Activated naive CD4-positive, alpha-beta T cell treated with anti-CD3 and anti-CD28 coated beads for 36 hours (primary cell): ENCODE results near the gene DONSON. TPM values are rescaled to one million over a fixed set of nuclear protein-coding genes. Genes with fewer than 3 reads are reported as not detected.
"Not testable (repeated sequence)": the region's sequence is repeated elsewhere in the genome, so short reads cannot be mapped to it uniquely, and the experiment has no call there.

Experiments used
- CTCF ChIA-PET: fragments of 350-600 bp; sonication (Branson Sonifier 250); formaldehyde crosslinking; loops from one replicate; lab custom pipeline; 2021; ENCODE audit warnings: antibody characterized with exemption; lab: Charles Lee
- DNase-seq: peaks from one replicate; pipeline ENCODE4 v3.0.0-alpha.2; 2020
- H3K27ac Mint-ChIP-seq: one replicate; pipeline ENCODE4 v1.8.0; 2021; ENCODE audit warnings: mild to moderate bottlenecking, mixed read lengths
- H3K27me3 Mint-ChIP-seq: one replicate; pipeline ENCODE4 v1.8.0; 2021; ENCODE audit warnings: low read depth, mixed read lengths
- H3K36me3 Mint-ChIP-seq: one replicate; pipeline ENCODE4 v1.8.0; 2021; ENCODE audit warnings: low read depth, mixed read lengths
- H3K4me1 Mint-ChIP-seq: one replicate; pipeline ENCODE4 v1.8.0; 2021; ENCODE audit warnings: low read depth, mixed read lengths
- H3K4me3 Mint-ChIP-seq: one replicate; pipeline ENCODE4 v1.8.0; 2021; ENCODE audit warnings: mild to moderate bottlenecking, moderate library complexity, mixed read lengths
- H3K9me3 Mint-ChIP-seq: one replicate; pipeline ENCODE4 v1.8.0; 2021; ENCODE audit warnings: mixed read lengths
- intact Hi-C: fragments of 100-400 bp; cut with micrococcal nuclease; formaldehyde crosslinking; loops from one replicate; pipeline ENCODE4 v1.15.1; 2023
- total RNA-seq, 2 experiments: library from RNA; stranded (reverse); gene quantifications; one replicate each; pipeline ENCODE4 v1.2.3, GENCODE V29; 2021

DONSON gene
- total RNA-seq, 2 experiments from 2014 or later: 35.6 to 42.4 TPM

DNA sequence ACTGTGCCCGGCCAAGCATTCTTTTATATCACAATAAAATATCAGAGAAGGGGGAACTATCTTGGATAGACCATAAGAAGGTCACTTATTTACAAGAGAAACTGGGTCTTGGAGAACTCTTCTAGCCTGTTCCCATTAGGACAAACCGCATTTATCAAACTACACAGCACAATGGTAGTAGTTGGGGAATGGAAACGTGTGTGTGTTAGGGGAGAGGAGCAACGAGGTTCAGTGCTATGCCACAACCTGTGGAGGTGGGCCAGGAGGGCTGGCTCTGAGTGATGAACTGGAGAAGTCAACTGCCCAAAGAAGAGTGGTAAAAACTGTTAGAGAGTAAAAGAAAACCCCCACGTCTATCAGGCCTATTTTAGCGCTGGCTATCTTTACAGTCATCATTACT, 1.6 kb downstream of the DONSON start:
- Mint-ChIP-seq H3K4me3 (peak overlapping the region; percentile 50), H3K27ac (no peak overlapping the region), H3K4me1 (peaks cover 15% of the 10 kb centered on the region), H3K36me3 (peaks cover 20% of the 10 kb centered on the region), H3K27me3 (no peaks in the 10 kb centered on the region), H3K9me3 (no peaks in the 10 kb centered on the region)
- intact Hi-C loops: loop anchor here (5.0 kb wide), 1 partner anchor 385 kb away; no protein-coding TSS in a partner anchor
- CTCF ChIA-PET: interaction anchor here (0.9 kb wide), 1 partner anchor 19 kb away, joined by 3 read pairs; no protein-coding TSS in a partner anchor
- DNase-seq: no peak

DNA sequence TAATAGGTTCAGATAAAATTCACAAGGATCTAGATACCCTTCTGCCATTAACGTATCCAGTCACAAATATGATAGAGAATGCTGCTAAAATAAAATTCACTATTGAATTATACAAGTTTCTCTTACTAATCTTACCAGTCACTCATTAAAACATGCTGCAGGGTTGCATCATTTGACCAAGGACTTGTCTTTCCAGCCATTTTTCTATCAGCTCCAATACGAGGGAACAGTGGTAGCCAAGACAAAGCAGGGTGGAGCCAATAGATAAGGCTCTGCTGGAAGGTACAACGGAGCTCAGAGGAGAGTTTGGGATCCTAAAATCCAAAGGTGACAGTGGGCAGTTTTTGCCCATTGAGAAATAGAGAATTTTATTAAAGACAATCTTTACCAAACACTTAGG, 4.0 kb downstream of the DONSON start:
- H3K27ac Mint-ChIP-seq: no peak overlapping the region
- no peaks in the 10 kb centered on the region for H3K9me3 Mint-ChIP-seq
- DNase-seq: no peak
- no peaks in the 10 kb centered on the region for H3K27me3 Mint-ChIP-seq
- H3K36me3 Mint-ChIP-seq: peaks cover 23% of the 10 kb centered on the region
- H3K4me1 Mint-ChIP-seq: peaks cover 15% of the 10 kb centered on the region
- intact Hi-C loops: no loop called here
- CTCF ChIA-PET: interaction anchor here (0.9 kb wide), 1 partner anchor 18 kb away, joined by 4 read pairs; no protein-coding TSS in a partner anchor
- H3K4me3 Mint-ChIP-seq: no peak overlapping the region

DNA sequence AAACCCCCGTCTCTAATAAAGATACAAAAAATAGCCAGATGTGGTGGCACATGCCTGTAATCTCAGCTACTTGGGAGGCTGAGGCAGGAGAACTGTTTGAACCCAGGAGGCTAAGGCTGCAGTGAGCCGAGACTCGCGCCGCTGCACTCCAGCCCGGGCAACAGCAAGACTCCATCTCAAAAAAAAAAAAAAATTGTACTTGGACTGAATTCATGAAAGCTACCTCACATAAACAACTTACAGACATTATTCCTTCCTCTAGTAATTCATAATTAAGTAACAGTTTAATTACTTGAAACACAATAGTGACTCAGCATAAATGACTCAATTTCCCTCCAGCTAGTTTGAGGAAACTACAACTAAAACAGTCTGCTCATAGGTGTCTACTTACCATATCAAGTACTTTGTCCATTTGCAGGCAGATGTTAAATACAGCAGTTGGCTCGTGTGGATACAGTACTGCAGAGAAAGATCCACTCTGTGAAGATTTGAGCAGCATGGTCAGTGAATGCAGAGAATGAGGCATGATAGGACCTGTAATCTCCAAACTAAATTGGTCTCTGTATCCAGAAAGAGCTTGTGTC, 9.4 kb downstream of the DONSON start:
- Mint-ChIP-seq H3K27me3 (no peaks in the 10 kb centered on the region), H3K27ac (peak overlapping the region; percentile 82), H3K4me1 (peaks cover 12% of the 10 kb centered on the region), H3K36me3 (peaks cover 30% of the 10 kb centered on the region), H3K9me3 (no peaks in the 10 kb centered on the region), H3K4me3 (no peak overlapping the region)
- intact Hi-C loops: no loop called here
- CTCF ChIA-PET: interaction anchor here (0.9 kb wide), 1 partner anchor 14 kb away, joined by 4 read pairs; no protein-coding TSS in a partner anchor
- DNase-seq: no peak

DNA sequence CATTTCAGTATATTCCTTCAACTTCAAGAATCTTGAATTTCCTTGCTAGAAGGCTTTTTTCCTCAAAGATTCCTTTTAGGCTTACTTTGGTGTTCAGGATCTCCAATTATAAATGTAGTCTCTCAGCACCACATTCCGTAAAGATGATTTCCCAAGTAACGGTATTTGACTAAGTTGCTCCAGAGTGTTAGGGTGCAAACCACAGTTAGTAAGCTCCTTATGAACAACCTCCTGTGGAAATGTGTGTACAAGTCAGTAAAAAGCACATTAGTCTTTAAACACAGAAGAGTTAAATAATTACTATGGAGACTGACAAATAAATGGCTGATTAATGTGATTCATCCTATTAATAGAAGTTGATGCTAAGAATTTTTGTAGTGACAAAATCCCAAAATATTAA, 10.3 kb downstream of the DONSON start:
- Mint-ChIP-seq H3K9me3 (no peaks in the 10 kb centered on the region), H3K27me3 (no peaks in the 10 kb centered on the region), H3K4me1 (peaks cover 12% of the 10 kb centered on the region), H3K4me3 (no peak overlapping the region), H3K27ac (peak overlapping the region; percentile 82), H3K36me3 (peaks cover 34% of the 10 kb centered on the region)
- DNase-seq: no peak
- CTCF ChIA-PET: interaction anchor here (0.6 kb wide), 1 partner anchor 35 kb away, joined by 4 read pairs; no protein-coding TSS in a partner anchor
- intact Hi-C loops: no loop called here

DNA sequence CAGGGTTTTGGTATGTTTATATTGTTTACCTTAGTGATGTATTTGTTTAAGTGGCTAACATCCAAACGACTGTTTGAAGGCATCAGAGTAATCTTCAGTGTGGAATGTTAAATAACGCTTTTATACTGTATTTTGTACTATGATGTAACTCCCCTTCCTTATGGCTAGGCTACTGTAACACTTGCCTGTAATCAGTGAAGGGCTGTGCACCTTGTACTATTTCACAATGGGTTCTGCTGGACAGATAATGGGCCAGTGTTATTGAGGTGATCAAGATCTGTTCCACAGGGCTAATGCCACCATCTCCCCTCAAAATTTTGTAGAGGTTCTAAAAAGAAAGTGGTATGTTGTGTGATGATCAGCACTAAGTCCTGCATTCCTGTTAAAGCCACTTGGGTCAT, 11.7 kb downstream of the DONSON start:
- intact Hi-C loops, H3K27me3 Mint-ChIP-seq, H3K4me3 Mint-ChIP-seq, H3K9me3 Mint-ChIP-seq, DNase-seq: not testable (repeated sequence)
- CTCF ChIA-PET: interaction anchor here (0.5 kb wide), 1 partner anchor 46 kb away, joined by 3 read pairs; no protein-coding TSS in a partner anchor
- Mint-ChIP-seq H3K27ac (peak overlapping the region; percentile 46), H3K4me1 (peaks cover 12% of the 10 kb centered on the region), H3K36me3 (peaks cover 33% of the 10 kb centered on the region)

DNA sequence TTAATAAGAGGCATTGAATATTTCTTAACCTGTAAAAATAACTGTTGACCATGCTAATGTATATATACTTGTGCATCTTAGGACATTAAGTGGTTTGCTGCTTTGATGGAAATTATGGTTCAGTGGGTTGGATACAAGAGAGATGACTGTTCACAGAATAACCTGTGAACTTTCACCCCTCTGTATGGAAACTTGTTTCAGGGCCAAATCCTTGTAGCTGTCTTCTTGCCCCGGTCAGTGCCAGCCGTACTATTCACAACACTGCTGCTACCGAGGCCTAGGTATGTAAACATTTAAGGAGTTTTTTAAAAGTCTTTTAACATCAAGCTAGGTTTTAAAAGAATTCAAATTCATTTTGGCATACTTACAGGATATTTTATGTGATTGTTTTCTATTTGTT, 16.1 kb downstream of the DONSON start:
- peaks cover 19% of the 10 kb centered on the region for H3K4me1 Mint-ChIP-seq
- H3K4me3 Mint-ChIP-seq: no peak overlapping the region
- CTCF ChIA-PET: interaction anchor here (0.6 to 1.6 kb wide), 5 partner anchors 24 to 165 kb away, joined by 3 to 6 read pairs (median 3); no protein-coding TSS in a partner anchor
- peaks cover 29% of the 10 kb centered on the region for H3K36me3 Mint-ChIP-seq
- intact Hi-C loops: no loop called here
- no peaks in the 10 kb centered on the region for H3K9me3 Mint-ChIP-seq
- H3K27me3 Mint-ChIP-seq: no peaks in the 10 kb centered on the region
- DNase-seq: no peak
- no peak overlapping the region for H3K27ac Mint-ChIP-seq

DNA sequence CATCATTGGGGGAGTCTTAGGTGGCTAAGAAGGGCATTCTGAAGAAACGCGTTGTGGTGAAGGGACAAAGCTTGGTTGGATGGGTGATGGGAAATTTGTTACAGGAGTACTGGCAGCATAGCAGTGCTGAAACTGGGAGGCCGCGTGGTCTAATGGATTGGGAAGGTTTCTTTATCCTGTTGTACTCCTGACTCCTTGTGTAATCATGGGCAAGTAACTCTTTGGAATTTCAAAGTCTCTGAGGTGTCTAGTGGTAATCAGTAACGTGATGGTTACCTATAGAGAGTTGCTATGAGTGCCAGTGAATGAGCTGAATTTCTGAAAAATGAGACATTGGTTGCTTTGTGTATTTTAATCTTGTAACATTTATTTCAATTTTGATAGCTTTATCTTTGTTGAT, 18.5 kb downstream of the DONSON start:
- no peaks in the 10 kb centered on the region for H3K9me3 Mint-ChIP-seq
- peak overlapping the region; percentile 57 for H3K27ac Mint-ChIP-seq
- DNase-seq: no peak
- H3K4me3 Mint-ChIP-seq: no peak overlapping the region
- peaks cover 32% of the 10 kb centered on the region for H3K36me3 Mint-ChIP-seq
- intact Hi-C loops: loop anchor here (5.0 kb wide), 1 partner anchor 48 kb away; no protein-coding TSS in a partner anchor
- CTCF ChIA-PET: interaction anchor here (1.0 to 1.2 kb wide), 2 partner anchors 18 to 36 kb away, joined by 4 read pairs; no protein-coding TSS in a partner anchor
- no peaks in the 10 kb centered on the region for H3K27me3 Mint-ChIP-seq
- H3K4me1 Mint-ChIP-seq: peaks cover 28% of the 10 kb centered on the region

DNA sequence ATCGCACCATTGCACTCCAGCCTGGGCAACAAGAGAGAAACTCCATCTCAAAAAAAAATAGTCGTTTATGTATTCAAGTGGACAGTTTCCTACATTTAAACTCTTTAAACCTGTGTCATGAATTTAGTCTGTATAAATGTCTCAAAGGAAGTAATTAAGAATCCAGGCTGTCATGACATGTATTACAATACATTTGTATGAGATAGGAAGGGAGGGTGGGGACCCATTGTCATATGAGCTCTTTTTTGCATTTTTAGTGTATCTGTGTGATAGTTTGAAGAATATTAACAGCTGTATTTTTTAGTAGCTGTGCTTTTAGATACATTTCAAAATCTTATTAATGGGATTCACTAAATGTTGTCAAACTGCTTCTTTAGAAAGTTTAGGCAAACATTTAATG, 20.0 kb downstream of the DONSON start:
- CTCF ChIA-PET: interaction anchor here (2.1 kb wide), 1 partner anchor 11 kb away, joined by 4 read pairs; no protein-coding TSS in a partner anchor
- intact Hi-C loops: loop anchor here (5.0 kb wide), 1 partner anchor 46 kb away; no protein-coding TSS in a partner anchor
- no peak for DNase-seq
- peak overlapping the region; percentile 2 for H3K27ac Mint-ChIP-seq
- peaks cover 31% of the 10 kb centered on the region for H3K4me1 Mint-ChIP-seq
- H3K4me3 Mint-ChIP-seq: no peak overlapping the region
- peaks cover 22% of the 10 kb centered on the region for H3K36me3 Mint-ChIP-seq
- no peaks in the 10 kb centered on the region for H3K9me3 Mint-ChIP-seq
- H3K27me3 Mint-ChIP-seq: no peaks in the 10 kb centered on the region

DNA sequence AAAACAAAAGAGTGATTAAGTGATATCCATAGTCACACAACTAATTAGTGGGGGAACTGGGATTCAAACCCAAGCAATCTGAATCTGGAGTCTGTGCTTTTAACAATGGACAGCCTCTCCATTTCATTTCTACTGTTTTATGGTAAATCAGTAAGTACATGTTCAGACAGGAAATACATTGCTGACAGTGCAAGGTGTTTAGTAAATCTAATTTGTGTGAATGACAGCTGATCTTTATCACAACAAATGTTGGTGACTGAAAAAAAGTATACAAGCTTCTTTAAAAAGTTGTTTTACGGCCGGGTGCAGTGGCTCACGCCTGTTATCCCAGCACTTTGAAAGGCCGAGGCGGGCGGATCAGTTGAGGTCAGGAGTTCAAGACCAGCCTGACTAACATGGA, 20.6 kb downstream of the DONSON start:
- Mint-ChIP-seq H3K4me3 (no peak overlapping the region), H3K27me3 (no peaks in the 10 kb centered on the region), H3K27ac (peak overlapping the region; percentile 82), H3K9me3 (no peaks in the 10 kb centered on the region), H3K36me3 (peaks cover 23% of the 10 kb centered on the region), H3K4me1 (peaks cover 34% of the 10 kb centered on the region)
- CTCF ChIA-PET: interaction anchor here (2.1 kb wide), 1 partner anchor 11 kb away, joined by 4 read pairs; no protein-coding TSS in a partner anchor
- intact Hi-C loops: loop anchor here (5.0 kb wide), 1 partner anchor 46 kb away; no protein-coding TSS in a partner anchor
- no peak for DNase-seq

DNA sequence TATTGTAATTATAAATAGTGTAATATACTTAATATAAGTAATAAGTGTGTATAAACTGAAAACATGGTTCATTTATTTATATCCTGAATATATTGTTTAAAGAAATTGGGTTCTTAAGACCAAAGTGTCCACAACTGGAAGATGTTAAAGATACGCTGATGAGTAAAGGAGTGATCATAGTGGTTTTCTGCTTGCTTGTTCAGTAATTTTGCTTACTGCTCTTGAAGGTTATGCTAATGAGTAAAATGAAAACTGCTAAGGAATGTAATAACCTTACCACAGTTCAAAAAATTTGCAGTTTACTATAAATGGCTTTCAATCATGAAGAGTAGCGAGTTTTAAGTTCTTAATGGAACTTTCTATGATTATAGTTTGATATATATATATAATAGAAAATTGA, 22.0 kb downstream of the DONSON start:
- Mint-ChIP-seq H3K9me3 (no peaks in the 10 kb centered on the region), H3K27ac (no peak overlapping the region), H3K36me3 (peaks cover 21% of the 10 kb centered on the region), H3K4me3 (no peak overlapping the region), H3K4me1 (peaks cover 38% of the 10 kb centered on the region), H3K27me3 (no peaks in the 10 kb centered on the region)
- DNase-seq: no peak
- CTCF ChIA-PET: interaction anchor here (1.6 kb wide), 1 partner anchor 22 kb away, joined by 3 read pairs; the partner anchor contains the start of gene DONSON
- intact Hi-C loops: loop anchor here (5.0 kb wide), 1 partner anchor 44 kb away; no protein-coding TSS in a partner anchor

DNA sequence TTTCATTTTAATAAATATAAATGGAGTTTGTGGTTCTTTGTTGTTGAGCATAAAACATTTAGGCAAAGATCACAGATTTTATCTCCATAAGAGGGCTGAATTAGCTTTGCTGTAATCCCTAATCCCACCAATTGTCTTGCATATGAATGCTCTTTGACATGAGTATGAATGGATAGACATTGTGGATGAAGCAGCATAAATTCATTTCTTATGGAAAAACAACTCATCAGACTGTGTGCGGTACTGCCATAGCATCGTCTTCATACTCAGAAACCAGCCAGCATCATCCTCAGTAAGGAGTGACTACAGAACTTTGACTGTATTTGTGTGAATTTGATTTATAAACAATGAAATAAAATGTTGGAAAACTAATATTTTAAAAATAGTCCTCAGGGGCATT, 26.1 kb downstream of the DONSON start:
- no peaks in the 10 kb centered on the region for H3K9me3 Mint-ChIP-seq
- H3K36me3 Mint-ChIP-seq: peaks cover 36% of the 10 kb centered on the region
- H3K27me3 Mint-ChIP-seq: no peaks in the 10 kb centered on the region
- H3K4me1 Mint-ChIP-seq: peaks cover 51% of the 10 kb centered on the region
- CTCF ChIA-PET: interaction anchor here (0.8 kb wide), 1 partner anchor 12 kb away, joined by 5 read pairs; no protein-coding TSS in a partner anchor
- no peak overlapping the region for H3K27ac Mint-ChIP-seq
- intact Hi-C loops: no loop called here
- no peak overlapping the region for H3K4me3 Mint-ChIP-seq
- no peak for DNase-seq

DNA sequence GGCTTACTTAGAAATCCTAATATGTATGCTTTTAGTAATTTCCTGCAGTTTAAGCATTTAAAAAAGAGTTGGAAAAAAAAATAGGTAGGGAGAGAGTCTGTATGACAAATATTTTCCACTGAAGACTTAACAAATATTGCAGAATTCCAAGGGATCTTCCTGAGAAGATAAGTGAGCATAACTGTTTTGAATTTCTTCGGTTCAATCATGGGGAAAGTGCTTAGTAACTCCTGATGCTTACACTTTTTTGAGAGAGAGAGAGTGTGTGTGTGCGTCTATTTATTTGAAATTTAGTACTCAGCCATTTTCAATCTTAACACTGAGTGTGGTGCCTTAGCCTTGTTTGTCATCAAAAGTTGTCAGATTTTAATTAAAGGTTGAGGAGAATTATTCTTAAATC, 27.1 kb downstream of the DONSON start:
- Mint-ChIP-seq H3K27me3 (no peaks in the 10 kb centered on the region), H3K9me3 (no peaks in the 10 kb centered on the region), H3K4me1 (peaks cover 53% of the 10 kb centered on the region), H3K4me3 (no peak overlapping the region), H3K27ac (peak overlapping the region; percentile 57), H3K36me3 (peaks cover 42% of the 10 kb centered on the region)
- intact Hi-C loops: no loop called here
- no peak for DNase-seq
- CTCF ChIA-PET: interaction anchor here (0.7 kb wide), 1 partner anchor 41 kb away, joined by 3 read pairs; no protein-coding TSS in a partner anchor
